ENCODE data around the gene MBD4.
"Not testable (repeated sequence)": the region's sequence is repeated elsewhere in the genome, so short reads cannot be mapped to it uniquely, and the experiment has no call there.

MBD4 gene

GRCh38 chr3:129432671-129433070 lies 7.1 kb downstream of the MBD4 start:
- DNase-seq (ENCODE audit: extremely low read depth in 1 of 2, low read depth in 1 of 2) = no peak

GRCh38 chr3:129432036-129432435 lies 7.7 kb downstream of the MBD4 start:
- DNase-seq (ENCODE audit: extremely low read depth in 1 of 2, low read depth in 1 of 2) = no peak

DNA sequence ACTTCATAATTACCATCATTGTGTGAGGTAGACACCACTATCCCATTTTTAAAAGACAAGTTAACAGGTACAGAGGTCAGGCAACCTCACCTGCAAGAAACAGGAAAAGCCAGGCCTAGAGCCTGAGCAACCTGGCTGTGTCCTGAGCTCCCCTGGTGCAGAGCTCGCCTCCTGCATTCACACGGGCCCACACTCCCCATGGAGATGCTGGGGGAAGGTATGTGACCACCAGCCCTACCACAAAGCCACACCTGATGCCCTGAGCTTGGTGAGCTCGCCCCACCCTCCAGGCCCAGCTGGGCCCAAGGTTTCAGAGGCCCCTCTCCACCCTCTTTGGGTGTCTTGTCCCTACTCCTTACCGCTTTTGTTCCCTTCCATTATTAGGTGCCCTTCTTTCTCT lies 10.1 kb downstream of the MBD4 start:
- DNase-seq (ENCODE audit: extremely low read depth in 1 of 2, low read depth in 1 of 2) = no peak

DNA sequence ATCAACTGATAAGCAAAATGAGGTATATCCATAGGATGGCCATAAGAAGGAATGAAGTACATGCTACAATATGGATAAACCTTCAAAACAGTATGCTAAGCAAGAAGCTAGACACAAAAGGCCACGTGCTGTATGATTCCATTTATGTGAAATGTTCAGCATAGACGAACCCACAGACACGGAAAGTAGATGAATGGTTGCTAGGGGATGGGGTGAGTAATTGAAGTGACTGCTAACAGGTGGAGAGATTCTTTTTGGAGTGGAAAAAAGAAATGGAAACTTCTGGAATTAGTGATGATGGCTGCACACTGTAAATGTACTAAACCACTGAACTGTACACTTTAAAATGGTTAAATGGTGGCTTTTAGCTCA lies 10.7 kb downstream of the MBD4 start:
- no peak for DNase-seq (ENCODE audit: extremely low read depth in 1 of 2, low read depth in 1 of 2)

DNA sequence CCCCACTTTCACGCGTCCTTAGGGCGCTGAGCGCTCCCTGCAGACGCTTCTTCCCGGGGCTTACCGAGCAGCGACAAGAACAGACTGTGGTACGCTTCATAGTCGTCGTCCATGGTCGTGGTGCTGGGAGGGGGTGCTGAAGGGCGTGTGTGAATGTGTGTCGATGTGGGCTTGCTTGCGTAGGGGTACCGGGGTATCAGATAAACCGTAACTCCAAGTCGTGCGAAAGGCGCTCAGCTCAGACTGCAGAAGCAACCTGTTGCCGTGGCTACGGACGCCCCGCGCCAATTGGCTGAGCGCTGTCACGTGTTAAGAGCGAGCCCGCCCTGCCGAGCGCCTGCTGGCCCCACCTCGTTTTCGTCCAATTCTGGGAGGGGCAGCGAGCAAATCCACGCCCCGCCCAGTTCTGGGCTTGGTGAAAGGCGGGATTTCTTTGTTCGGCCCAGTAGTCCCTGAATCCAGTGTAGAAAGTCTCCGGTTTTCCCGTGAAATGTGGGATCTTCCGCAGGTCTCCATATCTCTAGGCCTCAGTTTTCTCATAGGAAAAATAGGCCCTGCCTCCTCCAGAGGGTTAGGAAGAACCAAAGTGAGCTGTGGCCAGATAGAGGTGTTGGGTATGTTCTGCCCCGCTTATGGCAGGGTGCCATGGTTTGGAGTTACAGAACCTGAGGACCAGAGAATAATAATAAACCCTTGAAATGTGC lies 11.2 kb downstream of the MBD4 start, which contains the start of gene EFCAB12:
Gene EFCAB12 (minus strand): TSS at position 261 of the 704 bp plus-strand sequence. CDS start 148 bp downstream, at position 113.
- DNase-seq (ENCODE audit: extremely low read depth in 1 of 2, low read depth in 1 of 2) = peak; percentile 68 to 82

DNA sequence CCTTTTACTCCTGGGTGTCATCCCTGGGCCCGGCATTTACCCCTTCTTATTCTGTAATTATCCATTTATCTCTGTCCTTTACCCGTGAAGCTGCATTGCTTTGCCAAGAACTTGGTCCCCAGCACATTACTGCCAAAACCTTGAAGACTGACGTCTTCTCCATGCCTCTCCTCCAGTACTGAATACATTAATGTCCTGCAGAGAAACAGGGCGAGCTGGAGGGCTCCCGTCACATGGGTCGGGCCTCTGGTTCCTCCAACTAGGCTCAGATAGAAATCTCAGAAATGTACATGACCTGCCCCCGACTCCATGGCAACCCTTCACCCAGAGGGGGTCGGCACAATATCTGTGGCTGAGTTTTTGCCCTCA lies 11.8 kb downstream of the MBD4 start:
- DNase-seq (ENCODE audit: extremely low read depth in 1 of 2, low read depth in 1 of 2) = no peak

GRCh38 chr3:129425619-129426018 lies 14.1 kb downstream of the MBD4 start:
- no peak for DNase-seq (ENCODE audit: extremely low read depth in 1 of 2, low read depth in 1 of 2)

DNA sequence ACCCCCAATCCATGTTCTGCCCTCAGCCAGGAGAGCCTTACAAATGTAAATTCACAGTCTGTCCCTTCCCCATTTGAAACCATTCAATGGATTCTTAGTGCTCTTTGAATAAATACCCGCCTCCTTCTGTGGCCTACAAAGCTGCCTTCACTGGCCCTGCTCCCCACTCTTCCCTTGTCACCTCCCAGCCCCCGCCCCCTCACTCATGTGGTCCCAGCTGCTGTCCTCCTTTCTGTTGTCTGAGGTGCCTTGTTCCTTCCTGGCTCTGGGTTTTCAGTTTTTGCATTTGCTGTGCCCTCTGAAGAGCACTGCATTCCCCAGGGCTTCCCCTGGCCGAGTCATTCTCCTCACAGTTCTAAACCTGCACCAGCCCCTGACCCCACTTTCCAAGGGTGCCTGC lies 14.5 kb downstream of the MBD4 start:
- no peak for DNase-seq (ENCODE audit: extremely low read depth in 1 of 2, low read depth in 1 of 2)

DNA sequence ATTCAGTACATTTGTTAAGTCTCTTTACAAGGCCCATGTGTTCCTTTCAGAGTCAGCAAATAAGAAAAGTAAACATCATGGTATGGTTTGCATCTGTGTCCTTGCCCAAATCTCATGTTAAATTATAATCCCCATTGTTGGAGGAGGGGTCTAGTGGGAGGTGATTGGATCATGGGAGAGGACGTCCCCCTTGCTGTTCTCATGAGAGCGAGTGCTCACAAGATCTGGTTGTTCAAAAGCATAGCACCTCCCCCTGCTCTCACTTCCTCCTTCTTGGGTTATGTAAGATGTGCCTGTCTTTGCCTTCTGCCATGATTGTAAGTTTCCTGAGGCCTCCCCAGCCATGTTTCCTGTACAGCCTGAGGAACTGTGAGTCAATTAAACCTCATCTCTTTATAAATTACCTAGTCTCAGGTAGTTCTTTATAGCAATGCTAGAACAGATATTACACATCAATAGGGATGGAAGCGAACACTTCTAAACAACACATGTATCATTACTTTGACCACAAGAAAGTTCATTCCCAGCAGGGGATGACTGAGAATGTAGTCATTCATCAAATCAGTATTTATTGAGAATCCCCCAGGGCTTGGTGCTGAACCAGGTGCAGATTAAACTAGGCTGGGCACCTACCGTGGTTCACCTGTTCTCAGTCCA lies 15.4 kb downstream of the MBD4 start:
- no peak for DNase-seq (ENCODE audit: extremely low read depth in 1 of 2, low read depth in 1 of 2)

- no peak for DNase-seq (ENCODE audit: extremely low read depth in 1 of 2, low read depth in 1 of 2)
Observed at GRCh38 chr3:129422897-129423296, 16.9 kb downstream of the MBD4 start.

- DNase-seq (ENCODE audit: extremely low read depth in 1 of 2, low read depth in 1 of 2) = no peak
Observed at GRCh38 chr3:129421988-129422745, 17.6 kb downstream of the MBD4 start.

GRCh38 chr3:129421236-129421883 lies 18.4 kb downstream of the MBD4 start:
- no peak for DNase-seq (ENCODE audit: extremely low read depth in 1 of 2, low read depth in 1 of 2)

DNA sequence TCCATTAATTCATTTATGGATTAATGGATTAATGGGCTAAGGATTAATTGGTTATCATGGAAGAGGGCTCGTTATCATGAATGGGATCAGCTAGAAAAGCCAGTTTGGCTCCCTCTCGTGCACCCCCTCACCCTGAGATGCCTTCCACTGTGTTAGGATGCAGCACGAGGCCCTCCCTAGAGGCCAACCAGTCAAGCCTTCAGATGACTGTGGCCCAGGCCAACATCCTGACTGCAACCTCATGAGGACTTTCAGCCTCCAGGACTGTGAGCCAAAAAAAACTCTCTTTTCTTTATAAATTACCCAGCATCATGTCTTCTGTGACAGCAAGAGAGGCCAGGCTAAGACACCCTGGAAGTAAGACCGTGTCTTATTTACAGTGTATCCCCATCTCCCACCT lies 20.3 kb downstream of the MBD4 start:
- no peak for DNase-seq (ENCODE audit: extremely low read depth in 1 of 2, low read depth in 1 of 2)

DNA sequence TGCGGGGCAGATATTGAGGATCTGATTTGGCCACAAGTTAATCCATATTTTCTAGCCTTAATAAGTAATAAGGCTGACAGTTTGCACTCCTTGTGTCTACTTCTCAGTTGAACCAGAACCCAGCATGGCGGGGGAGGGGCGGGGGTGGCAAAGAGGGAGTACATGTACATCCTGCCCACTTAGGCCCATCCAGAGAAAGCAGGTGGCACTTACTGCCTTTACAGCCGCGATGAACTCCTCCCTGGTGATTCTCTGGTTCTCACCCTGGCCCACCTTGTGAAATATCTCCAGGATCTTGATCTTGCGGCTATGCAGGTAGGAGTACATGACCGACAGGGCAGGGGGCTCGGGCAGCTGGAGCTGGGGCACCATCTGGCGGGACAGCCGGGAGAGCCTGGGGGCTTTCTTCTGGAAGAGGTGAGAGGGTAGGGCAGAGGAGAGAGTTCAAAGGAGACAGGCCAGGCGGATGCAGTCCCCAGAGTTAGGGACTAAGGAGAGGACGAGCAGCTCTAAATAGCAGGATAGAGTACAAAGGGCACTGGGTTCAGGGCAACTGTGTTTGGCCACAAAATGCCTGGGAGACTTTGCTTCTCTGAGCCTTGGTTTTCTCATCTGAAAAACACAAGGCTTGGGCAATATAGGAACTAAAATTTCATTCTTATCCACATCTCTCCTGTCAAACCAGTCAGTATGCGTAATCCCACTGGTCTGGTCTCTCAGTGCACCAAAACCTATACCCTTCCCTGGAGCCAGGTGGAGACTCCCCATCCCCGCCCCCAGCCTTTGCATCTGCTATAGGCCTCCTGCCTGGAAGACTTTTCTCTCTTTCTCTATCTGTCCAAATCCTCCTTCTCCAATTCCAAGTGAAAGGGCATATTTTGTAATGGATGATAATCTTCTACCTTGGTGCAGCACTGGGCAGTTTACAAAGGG lies 21.4 kb downstream of the MBD4 start:
- DNase-seq (ENCODE audit: extremely low read depth in 1 of 2, low read depth in 1 of 2) = no peak

DNA sequence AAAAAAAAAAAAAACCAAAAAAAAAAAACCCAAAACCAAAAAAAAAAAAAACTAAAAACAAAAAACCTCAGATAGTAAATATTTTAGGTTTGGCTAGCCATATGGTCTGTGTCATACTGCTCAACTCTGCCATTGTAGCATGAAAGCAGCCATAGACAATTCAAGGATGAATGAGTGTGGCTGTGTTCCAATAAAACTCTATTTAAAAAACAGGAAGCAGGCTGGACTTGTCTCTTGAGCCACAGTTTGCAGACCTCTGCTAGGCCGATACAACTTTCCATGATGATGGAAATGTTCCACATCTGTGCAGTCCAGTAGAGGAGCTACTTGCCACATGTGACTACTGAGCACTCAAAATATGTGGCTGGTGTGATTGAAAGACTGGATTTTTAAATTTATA lies 22.4 kb downstream of the MBD4 start:
- no peak for DNase-seq (ENCODE audit: extremely low read depth in 1 of 2, low read depth in 1 of 2)

GRCh38 chr3:129416415-129416814 lies 23.3 kb downstream of the MBD4 start:
- no peak for DNase-seq (ENCODE audit: extremely low read depth in 1 of 2, low read depth in 1 of 2)

DNA sequence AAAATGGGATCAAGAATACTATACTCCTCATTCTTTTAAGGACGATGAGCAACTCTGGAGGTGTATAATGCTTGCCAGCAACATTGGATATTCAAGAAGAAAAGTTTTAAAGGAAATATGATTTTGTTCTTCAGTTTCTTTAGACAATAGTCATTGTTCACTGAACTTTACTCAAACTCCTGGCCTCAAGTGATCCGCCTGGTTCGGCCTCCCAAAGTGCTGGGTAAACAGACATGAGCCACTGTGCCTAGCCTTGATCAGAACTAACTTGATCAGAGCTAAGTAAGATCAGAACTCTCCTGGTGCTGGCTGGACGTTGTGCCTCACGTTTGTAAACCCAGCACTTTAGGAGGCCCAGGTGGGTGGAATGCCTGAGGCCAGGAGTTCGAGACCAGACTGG lies 23.9 kb downstream of the MBD4 start:
- no peak for DNase-seq (ENCODE audit: extremely low read depth in 1 of 2, low read depth in 1 of 2)

GRCh38 chr3:129415378-129415777 lies 24.4 kb downstream of the MBD4 start:
- DNase-seq (ENCODE audit: extremely low read depth in 1 of 2, low read depth in 1 of 2) = no peak

- DNase-seq (ENCODE audit: extremely low read depth in 1 of 2, low read depth in 1 of 2) = no peak
Observed at GRCh38 chr3:129413687-129414506, 25.9 kb downstream of the MBD4 start.

DNA sequence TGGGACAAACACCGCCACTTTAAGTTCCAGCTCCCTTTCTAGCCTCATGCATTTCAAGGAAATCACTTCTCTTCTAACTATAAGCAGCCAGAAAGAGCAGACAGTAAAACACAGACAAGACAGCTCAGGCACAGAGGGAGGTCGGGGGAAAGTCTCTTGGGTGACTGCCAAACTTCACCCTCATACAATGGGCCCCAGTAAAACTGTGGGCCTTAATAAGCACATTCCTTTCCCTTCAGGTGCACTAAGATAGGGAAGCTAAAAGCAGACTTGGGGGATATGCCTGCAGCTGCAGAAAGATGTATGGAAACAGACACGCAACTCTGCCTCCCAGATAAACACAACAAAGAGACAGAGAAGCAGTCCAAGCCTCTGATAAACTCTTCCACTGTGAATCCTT lies 26.5 kb downstream of the MBD4 start:
- not testable (repeated sequence) for DNase-seq (ENCODE audit: extremely low read depth in 1 of 2, low read depth in 1 of 2)
